ENCODE data around the gene TNNC2. TPM values are rescaled to one million over a fixed set of nuclear protein-coding genes. Genes with fewer than 3 reads are reported as not detected.

The TNNC2 gene
- total RNA-seq, 4 donors from 2014 or later, result 2,919 to 3,968 (median 3,006) TPM

- no peaks in the 10 kb centered on the region for H3K27me3 ChIP-seq
Observed at GRCh38 chr20:45817376-45818194, 9.5 kb downstream of the TNNC2 start.

GRCh38 chr20:45816951-45817350, 10.2 kb downstream of the TNNC2 start:
- intact Hi-C loops (cut with DNase I; ENCODE audit: low total_unique reads) (no loop called here), in situ Hi-C loops (cut with MboI; ENCODE audit: low sequenced_read_pairs in 4 of 4) (loop anchor here in 3 of 4 donors (25.0 kb wide), 2 partner anchors 145 to 270 kb away; partner anchors contain the start of genes NCOA5 (in 3 of the 3) and ZNF335 (in 1 of the 3))
- no peaks in the 10 kb centered on the region for H3K27me3 ChIP-seq
- no peaks in the 10 kb centered on the region for H3K9me3 ChIP-seq
- no peaks in the 10 kb centered on the region for H3K36me3 ChIP-seq
- DNase-seq, result no peak
- H3K4me1 ChIP-seq, result peaks cover 5 to 10% of the 10 kb centered on the region in 2 donors
- TF ChIP-seq POLR2A (IDR thresholded peaks at IDR 0.05), result no peak
- no peak for TF ChIP-seq CTCF (IDR thresholded peaks at IDR 0.05 in 4 of 5, conservative IDR thresholded peaks at IDR 0.05 in 1 of 5)
- peak overlapping the region; percentile 50 to 97 (median 70) for H3K27ac ChIP-seq
- H3K4me3 ChIP-seq, result no peak overlapping the region
- no peak for ATAC-seq

More at GRCh38 chr20:45817376-45818194, 9.5 kb downstream of the TNNC2 start:
- Histone ChIP-seq H3K4me3 (no peak overlapping the region), H3K27ac (peak overlapping the region; percentile 50 to 97 (median 70)), H3K4me1 (peaks cover 7 to 11% of the 10 kb centered on the region in 2 donors), H3K9me3 (no peaks in the 10 kb centered on the region), H3K36me3 (no peaks in the 10 kb centered on the region)
- DNase-seq, result no peak
- intact Hi-C loops (cut with DNase I; ENCODE audit: low total_unique reads), result no loop called here
- no peak for ATAC-seq
- TF ChIP-seq CTCF (IDR thresholded peaks at IDR 0.05 in 4 of 5, conservative IDR thresholded peaks at IDR 0.05 in 1 of 5) (no peak), POLR2A (IDR thresholded peaks at IDR 0.05) (no peak)
- in situ Hi-C loops (cut with MboI; ENCODE audit: low sequenced_read_pairs in 4 of 4), result loop anchor here in 3 of 4 donors (25.0 kb wide), 2 partner anchors 145 to 270 kb away; partner anchors contain the start of genes NCOA5 (in 3 of the 3) and ZNF335 (in 1 of the 3)

DNA sequence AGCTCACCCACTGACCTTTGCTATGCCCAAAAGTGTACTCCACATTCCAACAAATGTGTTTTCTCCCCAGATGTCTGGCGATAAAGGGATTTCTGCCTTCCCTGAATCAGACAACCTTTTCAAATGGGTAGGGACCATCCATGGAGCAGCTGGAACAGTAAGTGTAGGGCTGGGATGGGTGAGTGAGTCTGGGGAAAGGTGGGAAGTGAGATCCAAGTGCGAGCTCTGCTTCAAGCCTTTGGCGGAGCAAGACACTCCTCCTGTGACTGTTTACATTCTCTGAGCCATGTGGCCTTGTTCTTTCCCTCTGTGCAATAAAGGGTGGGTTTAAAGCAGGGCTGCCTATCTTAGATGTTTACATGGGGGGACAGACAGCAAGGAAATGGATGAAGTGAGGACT, 12.8 kb downstream of the TNNC2 start:
- Histone ChIP-seq H3K27me3 (no peaks in the 10 kb centered on the region), H3K36me3 (peaks cover 0 to 23% of the 10 kb centered on the region in 2 donors), H3K27ac (peak overlapping the region in 1 of 4 donors; percentile 21), H3K9me3 (no peaks in the 10 kb centered on the region), H3K4me1 (peaks cover 5 to 14% of the 10 kb centered on the region in 2 donors), H3K4me3 (no peak overlapping the region)
- TF ChIP-seq CTCF (IDR thresholded peaks at IDR 0.05 in 4 of 5, conservative IDR thresholded peaks at IDR 0.05 in 1 of 5) (no peak), POLR2A (IDR thresholded peaks at IDR 0.05) (no peak)
- in situ Hi-C loops (cut with MboI; ENCODE audit: low sequenced_read_pairs in 4 of 4) (loop anchor here in 3 of 4 donors (25.0 kb wide), 2 partner anchors 148 to 273 kb away; partner anchors contain the start of genes NCOA5 (in 3 of the 3) and ZNF335 (in 1 of the 3)), intact Hi-C loops (cut with DNase I; ENCODE audit: low total_unique reads) (no loop called here)
- DNase-seq (no peak), ATAC-seq (no peak)

- TF ChIP-seq CTCF (IDR thresholded peaks at IDR 0.05 in 4 of 5, conservative IDR thresholded peaks at IDR 0.05 in 1 of 5), result no peak
- TF ChIP-seq POLR2A (IDR thresholded peaks at IDR 0.05), result no peak
- Histone ChIP-seq H3K4me3 (no peak overlapping the region), H3K9me3 (no peaks in the 10 kb centered on the region), H3K27ac (peak overlapping the region in 1 of 4 donors; percentile 60), H3K4me1 (peaks cover 5 to 14% of the 10 kb centered on the region in 2 donors), H3K27me3 (no peaks in the 10 kb centered on the region), H3K36me3 (peaks cover 0 to 32% of the 10 kb centered on the region in 2 donors)
- ATAC-seq, result no peak
- intact Hi-C loops (cut with DNase I; ENCODE audit: low total_unique reads) (no loop called here), in situ Hi-C loops (cut with MboI; ENCODE audit: low sequenced_read_pairs in 4 of 4) (loop anchor here in 3 of 4 donors (25.0 kb wide), 2 partner anchors 149 to 274 kb away; partner anchors contain the start of genes NCOA5 (in 3 of the 3) and ZNF335 (in 1 of the 3))
- DNase-seq, result no peak
Observed at GRCh38 chr20:45813489-45813888, 13.6 kb downstream of the TNNC2 start.
